Ishikawa (cell line): ENCODE measurements around the gene NCOR2.

ENCODE experiments used
- CEBPB ChIP-seq: IDR thresholded peaks from 2 replicates; pipeline ENCODE4 v1.6.1; 2012
- CREB1 ChIP-seq: IDR thresholded peaks from 2 replicates; pipeline ENCODE4 v1.6.1; 2012; ENCODE audit warnings: low read depth
- EGR1 ChIP-seq: IDR thresholded peaks from 2 replicates; pipeline ENCODE4 v1.6.1; 2012
- EP300 ChIP-seq: IDR thresholded peaks from 2 replicates; pipeline ENCODE4 v1.6.1; 2012; ENCODE audit warnings: borderline replicate concordance
- FOXM1 ChIP-seq: IDR thresholded peaks from 2 replicates; pipeline ENCODE4 v1.6.1; 2012; ENCODE audit warnings: low read depth, borderline replicate concordance
- MAX ChIP-seq: IDR thresholded peaks from 2 replicates; pipeline ENCODE4 v1.6.1; 2012
- NFIC ChIP-seq: IDR thresholded peaks from 2 replicates; pipeline ENCODE4 v1.6.1; 2012
- RAD21 ChIP-seq: IDR thresholded peaks from 2 replicates; pipeline ENCODE4 v1.6.1; 2012; ENCODE audit warnings: low read depth
- REST ChIP-seq: IDR thresholded peaks from 2 replicates; pipeline ENCODE4 v1.6.1; 2012; ENCODE audit warnings: low read depth, mild to moderate bottlenecking
- TAF1 ChIP-seq: IDR thresholded peaks from 2 replicates; pipeline ENCODE4 v1.6.1; 2012; ENCODE audit warnings: low read depth, mild to moderate bottlenecking
- TCF12 ChIP-seq: IDR thresholded peaks from 2 replicates; pipeline ENCODE4 v1.6.1; 2012; ENCODE audit warnings: low read depth
- TEAD4 ChIP-seq: IDR thresholded peaks from 2 replicates; pipeline ENCODE4 v1.6.1; 2012
- USF1 ChIP-seq: IDR thresholded peaks from 2 replicates; pipeline ENCODE4 v1.6.1; 2012
- YY1 ChIP-seq: IDR thresholded peaks from 2 replicates; pipeline ENCODE4 v1.6.1; 2012; ENCODE audit warnings: low read depth
- ZBTB7A ChIP-seq: IDR thresholded peaks from 2 replicates; pipeline ENCODE4 v1.6.1; 2012; ENCODE audit warnings: low read depth

The NCOR2 gene

GRCh38 chr12:124605883-124606774 is 38.7 kb upstream of the NCOR2 start:
- TF ChIP-seq REST (no peak), TAF1 (no peak), MAX (no peak), RAD21 (no peak), CREB1 (no peak), TEAD4 (no peak), FOXM1 (no peak), USF1 (no peak), EGR1 (no peak), EP300 (no peak), TCF12 (no peak), NFIC (no peak), CEBPB (no peak), ZBTB7A (no peak), YY1 (no peak)

- TF ChIP-seq REST = no peak
- no peak for TF ChIP-seq RAD21
- no peak for TF ChIP-seq NFIC
- no peak for TF ChIP-seq TAF1
- no peak for TF ChIP-seq EP300
- peak; percentile 65 for TF ChIP-seq YY1
- TF ChIP-seq ZBTB7A = no peak
Measured at GRCh38 chr12:124605150-124605882, 37.9 kb upstream of the NCOR2 start.

GRCh38 chr12:124604264-124604680 is 36.9 kb upstream of the NCOR2 start:
- TF ChIP-seq MAX (no peak), TEAD4 (no peak), EP300 (no peak), EGR1 (no peak), ZBTB7A (no peak), NFIC (no peak), CEBPB (no peak)

GRCh38 chr12:124603831-124604251 is 36.4 kb upstream of the NCOR2 start:
- TF ChIP-seq RAD21 (no peak), EP300 (no peak), MAX (no peak), CREB1 (no peak), USF1 (no peak), TAF1 (no peak), EGR1 (no peak), TCF12 (no peak), CEBPB (no peak), FOXM1 (no peak)

- TF ChIP-seq TEAD4 (no peak), USF1 (no peak), YY1 (no peak), TCF12 (no peak), TAF1 (no peak), ZBTB7A (no peak), FOXM1 (no peak)
Measured at GRCh38 chr12:124603100-124603541, 35.7 kb upstream of the NCOR2 start.
